NT2/D1 (cell line): ENCODE data around the gene PTPN12.

Experiments used
- DNase-seq: peaks from one replicate; pipeline ENCODE4 v3.0.0-alpha.2; 2011; ENCODE audit warnings: low read depth, low spot score
- H3K27me3 ChIP-seq: 2 replicates; pipeline ENCODE4 v1.6.0; 2011; ENCODE audit warnings: mild to moderate bottlenecking; ENCODE audit not compliant: insufficient read length, insufficient read depth
- H3K36me3 ChIP-seq: 2 replicates; pipeline ENCODE4 v1.6.1; 2011; ENCODE audit warnings: mild to moderate bottlenecking, low read length, mixed read lengths; ENCODE audit not compliant: insufficient read depth, insufficient read length
- H3K4me1 ChIP-seq: 2 replicates; pipeline ENCODE4 v1.5.1; 2011; ENCODE audit not compliant: insufficient read depth, insufficient read length
- H3K4me3 ChIP-seq: 2 replicates; pipeline ENCODE4 v1.5.1; 2011; ENCODE audit warnings: low read depth; ENCODE audit not compliant: insufficient read length
- H3K9ac ChIP-seq: 2 replicates; pipeline ENCODE4 v1.6.0; 2011; ENCODE audit warnings: low read depth; ENCODE audit not compliant: insufficient read length
- H3K9me3 ChIP-seq: 2 replicates; pipeline ENCODE4 v1.5.1; 2011; ENCODE audit warnings: mild to moderate bottlenecking, low read length; ENCODE audit not compliant: insufficient read depth
- SUZ12 ChIP-seq: IDR thresholded peaks from 2 replicates; pipeline ENCODE4 v1.6.1; 2011; ENCODE audit not compliant: insufficient read length, insufficient read depth; ENCODE audit errors: extremely low read depth
- YY1 ChIP-seq: IDR thresholded peaks from 2 replicates; pipeline ENCODE4 v1.6.1; 2011; ENCODE audit not compliant: insufficient read length, insufficient read depth
- ZNF274 ChIP-seq: IDR thresholded peaks from 2 replicates; pipeline ENCODE4 v1.6.1; 2011; ENCODE audit warnings: mild to moderate bottlenecking, low read depth, low read length

Gene PTPN12

DNA sequence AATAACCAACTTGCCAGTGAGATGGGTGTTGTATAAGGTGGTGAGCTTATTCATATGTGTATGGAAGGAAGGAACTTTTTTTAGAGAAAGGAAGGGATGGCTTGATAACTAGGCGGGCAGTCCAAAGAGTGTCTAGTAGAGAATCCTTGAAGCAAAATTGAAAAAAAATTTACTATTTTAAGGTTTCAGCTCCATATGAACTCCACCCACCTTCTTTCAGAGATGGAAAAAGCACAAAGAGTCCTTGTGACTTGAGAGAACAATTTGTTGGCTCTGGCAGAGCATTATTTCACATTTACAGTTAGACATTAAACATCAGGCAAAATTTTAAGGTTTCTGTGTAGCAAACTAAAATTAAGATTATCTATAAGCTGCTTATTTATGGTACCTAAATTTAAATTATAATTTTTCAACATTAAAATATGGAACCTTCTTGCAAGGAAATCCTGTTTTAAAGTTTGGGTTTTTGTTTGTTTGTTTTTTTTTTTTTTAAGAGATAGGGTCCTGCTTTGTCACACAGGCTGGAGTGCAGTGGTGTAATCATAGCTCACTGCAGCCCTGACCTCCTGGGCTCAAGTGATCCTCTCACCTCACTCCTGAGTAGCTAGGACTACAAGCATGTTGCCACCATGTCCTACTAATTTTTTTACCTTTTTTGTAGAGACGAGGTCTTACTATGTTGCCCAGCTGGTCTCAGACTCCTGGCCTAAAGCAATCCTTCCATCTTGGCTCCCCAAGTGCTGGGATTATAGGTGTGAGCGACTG lies 12.2 kb downstream of the PTPN12 start:
- TF ChIP-seq ZNF274 (no peak), YY1 (no peak), SUZ12 (no peak)
- no peaks in the 10 kb centered on the region for H3K27me3 ChIP-seq
- peaks cover 14% of the 10 kb centered on the region for H3K36me3 ChIP-seq
- no peak overlapping the region for H3K4me3 ChIP-seq
- no peak for DNase-seq
- H3K9me3 ChIP-seq = no peaks in the 10 kb centered on the region
- no peak overlapping the region for H3K9ac ChIP-seq
- no peaks in the 10 kb centered on the region for H3K4me1 ChIP-seq

DNA sequence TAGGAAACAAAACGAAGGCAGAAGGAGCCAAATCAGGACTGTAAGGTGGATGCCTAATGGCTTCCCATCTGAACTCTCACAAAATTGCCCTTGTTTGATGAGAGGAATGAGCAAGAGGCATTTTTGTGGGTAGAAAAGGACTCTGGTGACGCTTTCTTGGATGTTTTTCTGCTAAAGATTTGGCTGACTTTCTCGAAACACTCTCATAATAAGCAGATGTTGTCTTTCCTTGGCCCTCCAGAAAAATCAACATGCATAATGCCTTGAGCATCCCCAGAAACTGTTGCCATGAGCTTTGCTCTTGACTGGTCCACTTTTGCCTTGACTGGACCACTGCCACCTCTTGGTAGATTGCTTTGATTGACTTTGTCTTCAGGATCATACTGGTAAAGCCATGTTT lies 13.5 kb downstream of the PTPN12 start:
- Histone ChIP-seq H3K9me3 (no peaks in the 10 kb centered on the region), H3K27me3 (no peaks in the 10 kb centered on the region), H3K4me3 (no peak overlapping the region), H3K4me1 (no peaks in the 10 kb centered on the region), H3K9ac (no peak overlapping the region), H3K36me3 (peaks cover 19% of the 10 kb centered on the region)
- no peak for DNase-seq
- TF ChIP-seq YY1 (no peak), SUZ12 (no peak), ZNF274 (no peak)

DNA sequence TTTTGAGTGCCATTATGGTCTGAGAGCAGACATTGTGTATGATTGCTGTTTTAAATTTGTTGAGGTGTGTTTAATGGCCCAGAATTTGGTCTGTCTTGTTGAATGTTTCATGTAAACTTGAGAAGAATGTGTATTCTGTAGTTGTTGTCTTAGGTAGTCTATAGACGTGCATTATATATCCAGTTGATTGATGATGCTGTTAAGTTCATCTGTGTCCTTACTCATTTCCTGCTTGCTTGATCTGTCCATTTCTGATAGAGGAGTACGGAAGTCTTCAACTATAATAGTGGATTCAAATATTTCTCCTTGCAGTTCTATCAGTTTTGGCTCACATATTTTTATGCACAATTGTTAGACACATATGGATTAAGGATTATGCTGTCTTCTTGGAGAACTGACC lies 16.0 kb downstream of the PTPN12 start:
- no peak for DNase-seq
- Histone ChIP-seq H3K36me3 (peaks cover 28% of the 10 kb centered on the region), H3K4me1 (no peaks in the 10 kb centered on the region), H3K27me3 (no peaks in the 10 kb centered on the region), H3K4me3 (no peak overlapping the region), H3K9me3 (no peaks in the 10 kb centered on the region), H3K9ac (no peak overlapping the region)
- no peak for TF ChIP-seq YY1
- no peak for TF ChIP-seq ZNF274
- TF ChIP-seq SUZ12 = no peak

DNA sequence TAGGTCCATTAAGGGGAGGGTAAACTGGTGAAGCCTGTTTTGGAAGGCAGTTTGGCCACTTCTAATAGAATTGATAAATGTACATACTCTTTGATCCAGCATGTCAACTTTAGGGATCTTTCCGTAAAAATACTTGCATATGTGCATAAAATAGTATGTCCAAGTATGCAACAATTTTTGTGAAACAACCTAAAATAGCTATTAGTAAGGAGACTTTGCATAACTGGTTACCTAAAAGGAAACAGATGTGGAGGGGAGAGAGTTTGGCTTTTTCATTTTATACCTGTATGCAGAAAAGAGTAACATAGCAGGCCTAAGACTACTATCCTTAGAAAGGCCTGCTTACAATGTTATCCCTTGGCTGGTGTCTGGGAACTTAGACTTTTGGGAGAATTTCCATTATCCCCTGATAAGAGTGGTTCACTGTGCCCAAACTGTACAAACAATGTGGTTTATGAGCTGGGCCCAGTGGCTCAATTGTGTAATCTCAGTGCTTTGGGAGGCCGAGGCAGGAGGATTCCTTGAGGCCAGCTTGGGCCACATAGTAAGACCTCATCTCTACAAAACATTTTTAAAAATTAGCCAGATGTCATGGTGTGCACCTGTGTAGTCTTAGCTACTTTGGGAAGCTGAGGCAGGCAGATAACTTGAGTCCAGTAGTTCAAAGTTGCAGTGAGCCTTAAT lies 21.3 kb downstream of the PTPN12 start:
- Histone ChIP-seq H3K36me3 (peaks cover 17% of the 10 kb centered on the region), H3K4me1 (no peaks in the 10 kb centered on the region), H3K4me3 (no peak overlapping the region), H3K9ac (no peak overlapping the region), H3K9me3 (no peaks in the 10 kb centered on the region), H3K27me3 (no peaks in the 10 kb centered on the region)
- DNase-seq = no peak
- TF ChIP-seq YY1 = no peak
- TF ChIP-seq ZNF274 = no peak

DNA sequence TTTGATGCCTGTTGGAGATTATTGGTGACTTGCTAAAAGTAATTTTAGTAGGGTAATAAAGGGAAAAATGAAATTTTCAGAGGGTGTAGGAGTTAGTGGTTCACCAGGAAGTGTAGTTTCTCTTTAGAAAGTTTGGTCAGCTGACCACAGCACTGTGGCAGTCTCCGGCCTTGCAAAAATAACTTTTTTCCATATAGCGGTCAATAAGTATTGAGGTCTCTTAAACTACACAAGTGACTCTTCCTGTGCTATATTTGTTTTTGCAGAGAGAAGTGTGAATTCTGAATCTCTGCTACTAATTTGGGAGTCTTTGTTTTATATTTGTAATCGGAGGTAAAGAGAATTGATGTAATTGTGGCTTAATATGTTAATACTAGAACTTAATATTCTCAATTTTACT lies 24.3 kb downstream of the PTPN12 start:
- Histone ChIP-seq H3K9me3 (no peaks in the 10 kb centered on the region), H3K36me3 (peaks cover 7% of the 10 kb centered on the region), H3K27me3 (no peaks in the 10 kb centered on the region), H3K4me1 (no peaks in the 10 kb centered on the region), H3K9ac (no peak overlapping the region), H3K4me3 (no peak overlapping the region)
- DNase-seq = no peak
- no peak for TF ChIP-seq ZNF274
- TF ChIP-seq SUZ12 = no peak
- TF ChIP-seq YY1 = no peak

DNA sequence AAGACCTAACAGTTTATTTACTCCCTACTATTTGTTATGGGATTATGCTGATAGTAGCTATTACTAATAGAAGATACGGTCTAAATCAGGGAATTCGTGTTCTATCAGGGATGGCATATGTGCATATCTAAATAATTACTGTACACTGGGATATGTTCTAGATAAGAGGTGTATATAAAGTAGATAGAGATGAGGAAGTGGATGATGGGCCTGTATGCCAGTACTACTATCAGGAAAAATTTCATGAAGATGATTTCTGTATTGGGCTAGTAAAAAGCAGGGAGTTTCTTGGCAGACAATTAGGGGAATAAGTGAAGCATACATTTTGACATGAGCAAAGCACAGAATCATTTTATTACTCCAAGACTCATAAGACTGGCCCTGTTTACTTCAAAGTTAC lies 26.2 kb downstream of the PTPN12 start:
- H3K9me3 ChIP-seq = no peaks in the 10 kb centered on the region
- no peaks in the 10 kb centered on the region for H3K27me3 ChIP-seq
- H3K4me3 ChIP-seq = no peak overlapping the region
- H3K4me1 ChIP-seq = no peaks in the 10 kb centered on the region
- no peak overlapping the region for H3K9ac ChIP-seq
- H3K36me3 ChIP-seq = peaks cover 1% of the 10 kb centered on the region
- TF ChIP-seq ZNF274 (no peak), SUZ12 (no peak), YY1 (no peak)
- DNase-seq = no peak

DNA sequence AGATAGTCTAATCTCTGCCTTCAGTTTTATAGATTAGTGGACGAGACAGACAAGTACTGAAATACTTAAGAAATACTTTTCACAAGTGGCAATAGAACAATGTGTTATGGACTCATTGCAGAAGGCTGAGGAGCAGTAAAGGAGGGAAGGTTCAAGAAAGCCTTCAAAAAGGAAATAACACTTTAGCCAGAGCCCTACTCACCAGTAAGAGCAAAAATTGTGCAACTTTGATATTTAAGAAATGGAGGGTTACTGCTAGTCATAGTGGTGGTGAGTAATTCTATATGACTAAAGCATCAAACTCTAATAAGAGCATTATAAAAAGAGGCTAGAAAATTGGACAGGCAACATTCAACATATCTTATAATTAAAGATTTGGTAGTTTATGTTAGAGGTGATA lies 28.8 kb downstream of the PTPN12 start:
- H3K36me3 ChIP-seq = peaks cover 10% of the 10 kb centered on the region
- H3K4me1 ChIP-seq = no peaks in the 10 kb centered on the region
- H3K4me3 ChIP-seq = no peak overlapping the region
- TF ChIP-seq ZNF274 (no peak), SUZ12 (no peak), YY1 (no peak)
- no peak for DNase-seq
- no peaks in the 10 kb centered on the region for H3K27me3 ChIP-seq
- no peaks in the 10 kb centered on the region for H3K9me3 ChIP-seq
- no peak overlapping the region for H3K9ac ChIP-seq
